Measurements from ENCODE around the gene APEH.

The APEH gene

DNA sequence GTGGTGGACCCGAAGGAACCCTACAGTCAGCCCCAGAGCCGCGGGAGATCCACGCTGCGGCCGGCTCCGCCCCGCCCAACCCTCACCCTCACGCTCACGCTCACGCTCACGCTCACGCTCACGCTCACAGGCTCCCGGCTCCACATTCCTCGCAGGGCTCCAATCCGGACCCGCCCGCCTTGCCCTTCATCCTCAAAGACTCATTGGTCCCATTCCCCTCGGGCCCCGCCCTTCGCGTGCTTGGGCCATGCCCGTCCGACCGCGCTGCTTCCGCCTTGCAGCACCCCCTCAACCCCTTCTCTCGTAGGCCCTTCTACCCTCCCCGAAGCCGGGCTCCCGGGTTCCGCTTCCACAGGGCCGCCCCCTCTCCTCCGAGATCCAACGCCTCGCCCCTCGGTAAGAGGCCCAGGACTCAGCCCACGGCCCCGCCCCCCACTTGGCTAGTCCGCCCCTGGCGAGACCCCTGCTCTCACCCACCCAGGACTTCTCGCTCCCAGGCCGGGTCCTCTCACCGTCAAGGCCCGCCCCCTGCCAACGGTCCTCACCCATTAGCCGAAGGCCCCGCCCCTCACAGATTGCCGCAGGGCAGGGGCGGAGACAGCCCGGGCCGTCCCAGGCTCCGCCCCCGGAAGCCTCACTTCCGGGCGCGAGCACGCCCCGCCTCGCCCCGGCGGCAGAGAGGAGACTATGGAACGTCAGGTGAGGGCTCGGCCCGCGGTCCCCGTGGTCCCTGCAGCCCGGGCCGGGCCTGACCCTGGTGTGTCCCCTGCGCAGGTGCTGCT lies at the start of gene APEH:
Gene APEH, plus strand, starts transcription at position 637 of the 782 bp plus-strand sequence. Its CDS starts 51 bp downstream, at position 688.
- DNase-seq: no peak

GRCh38 chr3:49625071-49625470 lies 49.1 kb upstream of the APEH start:
- DNase-seq: no peak

DNA sequence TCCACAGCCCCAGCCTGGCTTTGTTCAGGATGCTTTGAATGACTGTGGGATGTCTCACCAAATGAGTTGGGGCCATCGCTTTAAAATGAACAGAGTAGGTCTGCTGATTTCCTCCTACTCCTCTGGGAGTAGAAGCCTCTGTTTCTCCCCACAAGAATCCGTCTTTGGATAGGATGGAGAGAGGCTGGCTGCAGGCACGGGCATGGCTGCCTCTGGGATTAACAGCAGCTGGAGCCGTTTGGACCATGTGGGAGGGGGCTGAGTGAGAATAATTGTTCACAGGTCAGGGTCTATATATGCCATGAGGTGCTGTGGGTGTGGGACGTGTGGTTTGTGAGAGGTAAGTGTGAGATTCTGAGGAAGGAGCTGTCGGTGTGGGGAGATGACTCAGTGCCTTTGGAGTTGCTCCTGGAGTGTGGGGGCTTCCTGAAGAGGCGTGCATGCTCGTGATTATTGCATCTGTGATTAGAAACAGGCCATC lies 48.0 kb upstream of the APEH start:
- no peak for DNase-seq

GRCh38 chr3:49626796-49627195 lies 47.4 kb upstream of the APEH start:
- no peak for DNase-seq

DNA sequence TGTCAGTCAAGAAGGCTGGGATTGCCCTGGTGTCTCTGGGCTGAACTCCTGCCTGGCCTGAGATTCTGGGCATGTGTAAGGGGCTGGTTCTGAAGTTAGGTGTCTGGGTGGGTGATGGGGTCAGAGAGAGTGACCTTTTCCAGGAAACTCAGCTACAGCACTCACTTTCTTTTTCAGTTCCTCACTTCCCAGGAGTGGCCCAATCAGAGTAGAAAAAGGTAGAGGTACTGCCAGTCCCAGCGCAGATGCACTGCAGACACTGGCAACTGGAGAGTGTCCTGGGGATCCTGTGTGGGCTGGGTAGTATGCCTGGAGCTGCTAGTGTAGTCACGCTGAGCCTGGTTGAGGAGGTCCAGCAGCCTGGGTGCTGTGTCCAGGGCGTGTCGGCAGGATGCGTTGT lies 46.5 kb upstream of the APEH start:
- DNase-seq: no peak

- no peak for DNase-seq
These were observed 45.9 kb upstream of the APEH start for GRCh38 chr3:49628249-49628648.

DNA sequence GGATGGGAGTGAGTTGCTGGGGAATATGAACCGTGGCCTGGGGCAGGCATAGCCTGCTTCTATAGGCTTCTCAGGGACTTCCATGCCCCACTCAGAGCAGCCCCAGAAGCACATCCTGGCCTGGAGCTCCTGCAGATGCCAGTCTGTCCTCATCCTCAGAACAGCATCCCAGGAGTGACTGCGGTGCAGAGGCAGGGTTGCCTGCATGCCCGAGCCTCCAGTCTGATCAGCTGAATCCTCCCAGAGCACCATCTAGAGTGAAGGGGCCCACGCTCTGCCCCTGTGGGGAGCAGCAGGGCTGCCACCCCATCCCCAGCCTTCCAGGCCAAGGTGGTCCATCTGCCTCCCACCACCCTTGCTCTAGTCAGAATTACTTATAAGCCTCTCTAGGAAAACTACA lies 44.7 kb upstream of the APEH start:
- no peak for DNase-seq

DNA sequence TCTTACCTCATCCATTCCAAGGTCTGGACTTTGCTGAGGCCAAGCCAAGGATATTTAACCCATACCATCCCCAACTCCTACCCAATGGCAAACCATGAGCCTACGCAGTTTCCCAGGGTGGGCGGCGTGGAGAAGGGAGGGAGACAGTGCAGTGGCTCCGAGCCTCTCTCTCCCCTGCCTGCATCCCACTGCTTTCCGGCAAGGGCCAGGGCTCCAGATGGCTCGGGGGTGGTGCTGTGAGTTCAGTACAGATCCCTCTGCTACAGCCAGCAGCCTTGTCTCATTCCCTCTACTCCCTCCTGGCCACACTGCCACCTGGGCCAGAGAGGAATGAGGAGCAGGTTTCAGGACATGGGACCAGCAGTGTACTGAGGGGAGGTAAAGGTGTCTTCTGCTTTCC lies 44.3 kb upstream of the APEH start:
- DNase-seq: no peak

DNA sequence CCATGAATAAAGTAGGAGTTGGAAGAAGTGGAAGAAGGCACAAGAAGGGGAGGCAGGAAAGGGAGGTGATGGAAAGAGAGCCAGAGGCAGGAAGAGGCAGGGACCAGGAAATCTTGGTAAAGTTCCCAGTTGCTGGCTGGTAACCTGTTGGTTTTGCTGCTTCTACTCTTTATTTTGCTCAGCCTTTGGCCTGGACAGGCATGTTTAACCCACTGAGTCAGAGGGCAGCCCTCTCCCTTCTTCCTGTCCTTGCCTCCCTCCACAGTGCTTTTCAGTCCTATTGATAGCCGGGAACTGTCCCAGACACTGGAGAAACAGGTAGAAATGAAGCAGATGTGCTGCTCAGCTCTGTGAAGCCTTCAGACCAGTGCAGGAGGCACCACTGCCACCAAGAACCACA lies 43.4 kb upstream of the APEH start:
- DNase-seq: no peak

- DNase-seq: no peak
These were observed 39.4 kb upstream of the APEH start for GRCh38 chr3:49634736-49635135.

DNA sequence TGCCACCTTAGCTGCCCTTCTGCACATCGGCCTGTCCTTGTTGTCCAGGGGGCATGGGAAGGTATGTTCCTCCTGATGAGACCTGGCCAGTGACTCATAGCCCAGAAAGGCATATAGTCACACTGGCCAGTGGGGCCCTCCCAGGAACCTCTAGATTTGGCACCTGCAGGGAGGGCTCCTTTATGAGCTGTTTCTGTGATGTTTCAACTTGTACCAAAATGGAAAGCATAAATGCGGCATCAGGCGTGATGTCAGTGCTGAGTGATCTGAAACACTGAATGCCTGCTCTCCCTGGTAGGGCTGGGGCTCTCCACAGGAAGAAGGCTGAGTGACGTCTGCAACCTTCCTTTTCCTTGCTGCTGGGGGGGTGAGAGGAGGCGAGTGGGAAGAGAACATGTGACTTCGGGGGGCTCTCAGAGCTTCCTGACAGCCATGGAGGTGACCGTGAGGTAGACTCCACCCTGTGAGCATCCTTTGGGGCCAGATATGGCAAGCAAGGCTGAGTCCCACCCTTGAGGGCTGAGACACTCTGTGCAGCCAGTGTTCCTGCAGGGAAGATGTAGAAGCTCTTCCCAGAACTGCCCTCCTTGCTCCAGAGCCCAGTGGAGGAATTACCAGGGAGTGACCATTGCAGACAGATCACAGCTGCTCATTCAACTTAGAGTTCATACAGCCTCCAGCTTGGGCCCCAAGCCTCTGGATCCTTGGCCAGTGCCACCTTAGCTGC lies 37.1 kb upstream of the APEH start:
- no peak for DNase-seq

- DNase-seq: no peak
These were observed 35.7 kb upstream of the APEH start for GRCh38 chr3:49638445-49638844.

GRCh38 chr3:49639551-49639950 lies 34.6 kb upstream of the APEH start:
- DNase-seq: no peak

DNA sequence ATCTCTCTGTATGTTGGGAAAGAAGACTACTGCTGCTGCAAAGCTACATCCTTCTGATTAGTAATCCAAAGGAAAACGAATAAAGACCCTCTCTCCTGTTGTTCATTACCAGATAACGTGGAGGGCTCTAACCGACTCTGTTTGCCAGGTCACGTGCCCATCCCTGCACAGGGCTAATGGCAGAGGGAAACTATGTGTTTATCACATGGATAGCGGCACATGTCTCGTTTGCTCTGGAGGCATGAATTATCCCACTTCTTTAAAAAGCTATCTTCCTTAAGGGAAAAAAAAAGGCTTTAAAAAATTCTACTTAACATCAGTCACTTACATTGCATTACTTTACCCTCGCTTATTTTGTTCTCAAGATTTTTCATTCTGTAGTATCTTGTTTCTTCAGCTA lies 32.9 kb upstream of the APEH start:
- DNase-seq: no peak

GRCh38 chr3:49641921-49642707 lies 32.0 kb upstream of the APEH start:
- DNase-seq: no peak

DNA sequence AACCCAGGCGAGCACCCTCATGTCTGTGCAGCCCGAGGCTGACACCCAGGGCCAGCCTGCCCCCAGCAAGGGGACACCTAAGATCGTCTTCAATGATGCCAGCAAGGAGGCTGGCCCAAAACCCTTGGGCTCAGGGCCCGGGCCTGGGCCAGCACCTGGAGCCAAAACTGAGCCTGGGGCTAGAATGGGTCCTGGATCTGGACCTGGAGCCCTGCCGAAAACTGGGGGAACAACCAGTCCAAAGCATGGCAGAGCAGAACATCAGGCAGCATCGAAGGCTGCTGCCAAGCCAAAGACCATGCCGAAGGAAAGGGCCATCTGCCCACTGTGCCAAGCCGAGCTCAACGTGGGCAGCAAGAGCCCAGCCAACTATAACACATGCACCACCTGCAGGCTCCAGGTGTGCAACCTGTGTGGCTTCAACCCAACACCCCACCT lies 31.4 kb upstream of the APEH start:
- no peak for DNase-seq

GRCh38 chr3:49644684-49645083 lies 29.5 kb upstream of the APEH start:
- DNase-seq: no peak

DNA sequence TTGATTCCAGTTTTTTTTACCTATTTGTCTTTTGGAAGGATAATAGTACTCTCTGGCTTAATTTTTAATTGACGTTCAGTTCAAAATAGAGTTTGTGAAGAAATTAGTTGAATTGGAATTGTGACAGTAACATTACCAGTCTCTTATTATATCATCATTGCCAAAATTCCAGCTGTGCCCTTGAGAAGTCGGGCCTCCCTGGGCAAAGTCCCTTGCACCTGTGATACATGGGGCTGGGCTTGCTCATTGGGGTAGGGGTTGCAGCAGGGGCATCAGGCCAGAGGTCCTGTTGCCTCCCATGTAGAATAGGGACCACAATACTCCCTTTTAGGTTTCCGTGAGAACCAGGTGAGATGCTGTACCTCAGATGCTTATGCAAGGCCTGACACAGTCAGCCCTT lies 27.9 kb upstream of the APEH start:
- no peak for DNase-seq

DNA sequence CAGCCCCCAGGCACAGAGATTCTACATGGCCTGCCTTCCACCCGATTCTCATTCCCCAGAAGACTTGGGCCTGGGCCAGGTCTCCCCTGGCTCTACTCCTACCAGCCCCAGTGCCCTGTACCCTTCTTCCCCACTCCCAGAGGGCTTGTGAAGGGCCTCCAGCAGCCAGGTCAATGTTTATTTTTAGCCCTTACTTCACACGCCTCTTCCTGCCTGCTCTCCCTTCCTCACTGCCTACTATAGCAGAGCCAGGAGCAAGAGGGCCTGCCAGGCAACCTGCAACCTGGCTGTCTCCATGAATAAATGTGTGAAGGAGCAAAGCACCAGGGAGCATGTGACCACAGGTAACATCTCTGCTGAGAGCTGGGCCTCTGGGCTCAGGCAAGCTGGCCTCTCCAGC lies 26.4 kb upstream of the APEH start:
- no peak for DNase-seq

DNA sequence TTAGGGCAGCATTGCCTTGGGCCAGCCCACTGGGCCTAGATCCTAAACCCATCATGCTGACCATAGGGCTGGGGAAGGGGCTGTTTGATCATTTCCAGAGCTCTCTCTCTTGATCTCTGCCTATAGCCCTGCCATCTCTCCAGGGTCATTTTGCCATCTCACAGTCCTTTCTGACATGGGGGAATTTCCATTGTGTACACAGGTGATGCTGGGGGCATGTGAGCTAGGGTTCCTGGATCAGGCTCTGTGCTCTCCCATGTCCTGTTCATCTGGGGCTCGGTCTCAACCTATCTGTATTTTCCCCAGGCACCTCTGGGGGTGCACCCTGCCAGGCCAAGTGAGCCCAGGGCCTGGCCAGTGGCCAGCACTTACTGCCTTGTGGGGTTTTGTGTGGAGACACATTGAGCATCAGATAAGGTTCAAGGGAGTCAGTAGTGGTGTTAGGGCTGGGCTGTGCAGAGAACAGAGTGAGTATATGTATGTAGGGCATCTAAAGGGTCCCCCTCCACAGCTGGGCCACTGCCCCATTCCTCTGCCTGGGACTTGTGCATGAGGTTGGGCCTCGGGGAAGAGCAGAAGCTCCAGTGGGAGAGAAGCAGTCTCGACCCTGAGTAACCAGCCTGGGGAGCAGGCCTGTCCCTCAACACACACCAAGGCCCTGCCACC lies 25.7 kb upstream of the APEH start:
- no peak for DNase-seq

DNA sequence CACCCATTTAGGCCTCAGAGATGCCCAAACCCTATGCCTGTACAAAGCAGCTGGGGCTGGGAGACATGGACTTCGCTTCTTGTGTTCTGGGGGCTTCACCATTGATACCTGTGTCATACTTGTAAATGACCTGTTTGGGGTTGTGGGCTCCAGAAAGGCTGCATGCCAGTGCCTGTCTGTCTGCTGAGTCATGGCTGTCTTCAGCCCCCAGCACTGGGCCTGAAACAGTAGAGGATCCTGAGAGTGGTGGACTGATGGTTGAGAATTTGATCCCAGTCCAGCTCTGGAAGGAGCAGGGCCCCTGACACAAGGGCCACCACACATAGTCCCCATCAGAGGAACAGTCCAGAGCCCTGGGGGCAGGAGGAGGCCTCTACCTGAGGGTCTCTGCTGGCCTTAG lies 24.6 kb upstream of the APEH start:
- no peak for DNase-seq

DNA sequence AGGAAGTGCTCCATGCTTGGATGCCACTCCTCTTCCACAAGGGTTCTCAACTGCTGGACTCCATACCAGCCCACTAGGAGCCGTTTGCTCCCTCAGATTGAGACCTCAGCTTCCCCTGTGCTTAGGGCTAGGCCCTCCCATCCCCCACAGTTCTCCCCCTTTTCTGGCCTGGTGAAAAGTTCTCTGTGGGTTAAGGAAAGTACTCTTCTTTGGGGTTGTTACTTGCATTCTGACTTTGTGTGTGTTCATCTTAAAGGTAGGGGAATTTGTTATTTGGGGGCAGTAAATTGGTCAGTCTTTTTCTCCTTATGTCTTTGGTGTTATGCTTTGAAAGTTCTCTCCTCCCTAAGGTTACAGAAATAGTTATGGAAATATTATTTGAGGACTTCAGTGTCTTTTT lies 24.0 kb upstream of the APEH start:
- no peak for DNase-seq

- DNase-seq: no peak
These were observed 23.5 kb upstream of the APEH start for GRCh38 chr3:49650637-49651036.
